ENCODE data around the gene TSHZ2. TPM values are rescaled to one million over a fixed set of nuclear protein-coding genes. Genes with fewer than 3 reads are reported as not detected.

TSHZ2 gene
- total RNA-seq, 1 donor from 2014 or later, result 33.1 TPM

DNA sequence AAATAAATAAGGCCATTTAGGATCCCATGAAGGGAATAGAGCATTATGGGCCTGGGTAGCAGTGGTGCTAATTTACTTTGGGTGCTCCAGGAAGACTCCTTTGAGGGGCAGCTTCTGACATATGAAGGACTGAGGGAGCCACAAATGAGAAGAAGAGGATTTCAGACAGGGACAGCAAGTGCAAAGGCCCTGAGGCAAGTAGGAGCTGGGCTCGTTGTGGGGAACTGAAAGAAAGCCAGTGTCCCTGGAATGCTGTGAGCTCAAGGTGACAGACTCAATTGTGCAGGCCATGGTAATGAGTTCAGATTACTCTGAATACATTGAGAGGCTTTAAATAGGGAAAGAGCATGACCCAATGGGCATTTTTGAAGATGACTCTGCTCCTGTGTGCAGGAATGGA is 307.6 kb downstream of the TSHZ2 start:
- no peak for DNase-seq (ENCODE audit: low spot score)
- no peak for ATAC-seq
- intact Hi-C loops (cut with DNase I), result no loop called here

DNA sequence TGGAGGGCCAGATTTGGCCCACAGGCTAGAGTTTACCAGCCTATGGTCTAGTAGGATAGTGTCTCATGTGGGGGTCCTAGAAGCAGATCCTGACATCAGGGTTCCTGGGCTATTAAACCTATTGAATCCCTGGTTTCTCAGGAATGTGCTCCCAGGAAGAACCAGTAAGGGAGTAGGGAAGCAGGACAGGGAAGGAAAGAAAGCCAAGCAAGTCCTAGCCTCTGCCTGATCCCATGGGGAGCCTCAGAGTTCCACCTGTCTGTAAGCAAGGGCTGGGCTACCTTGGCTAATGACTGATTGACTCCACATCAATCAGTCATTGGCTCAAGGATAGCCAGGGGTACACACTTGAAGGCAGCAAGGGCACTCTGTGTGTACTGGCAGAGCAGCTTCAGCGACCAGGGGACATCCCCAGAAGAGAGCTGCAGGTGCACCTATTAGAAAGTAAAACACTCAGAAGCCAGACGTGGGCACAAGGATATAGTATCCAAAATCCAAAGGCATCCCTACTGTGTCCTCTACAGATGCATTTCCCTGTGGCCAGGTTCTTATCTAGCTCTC is 309.5 kb downstream of the TSHZ2 start:
- ATAC-seq, result no peak
- DNase-seq (ENCODE audit: low spot score), result no peak
- intact Hi-C loops (cut with DNase I), result no loop called here

DNA sequence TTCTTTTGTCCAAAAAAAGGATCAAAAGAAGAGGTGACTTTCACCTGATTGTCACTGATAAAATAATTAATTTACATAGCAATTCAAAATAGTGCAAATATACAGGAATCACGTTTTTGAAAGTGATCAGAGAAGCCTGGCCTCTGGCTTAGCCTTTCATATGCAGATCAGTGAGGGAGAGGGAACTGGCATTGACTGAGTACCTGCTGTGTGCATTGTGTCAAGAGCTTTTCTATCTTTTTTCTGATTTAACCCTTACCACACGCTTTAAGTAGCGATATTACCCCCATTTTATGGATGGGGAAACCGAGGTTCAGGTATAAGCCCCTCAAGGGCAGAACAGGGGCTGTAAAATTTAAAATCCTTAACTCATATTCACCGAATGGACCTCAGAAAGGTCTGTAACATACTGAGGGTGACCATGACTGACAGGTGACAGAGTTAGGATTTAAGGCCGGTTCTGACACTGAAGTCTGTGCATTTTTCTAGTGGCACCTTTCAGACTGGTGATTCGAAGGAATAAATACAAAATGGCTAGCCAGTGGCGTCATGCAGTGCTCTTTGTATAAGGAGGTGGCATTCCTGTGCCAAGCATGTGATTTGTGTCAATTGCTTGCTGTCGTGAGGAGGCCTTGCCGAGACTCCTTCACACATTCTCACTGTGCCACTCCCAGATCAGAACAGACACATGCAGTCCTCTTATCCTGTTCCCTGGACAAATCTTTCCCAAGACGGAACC is 310.2 kb downstream of the TSHZ2 start:
- DNase-seq (ENCODE audit: low spot score) (no peak), ATAC-seq (no peak)
- intact Hi-C loops (cut with DNase I), result no loop called here

DNA sequence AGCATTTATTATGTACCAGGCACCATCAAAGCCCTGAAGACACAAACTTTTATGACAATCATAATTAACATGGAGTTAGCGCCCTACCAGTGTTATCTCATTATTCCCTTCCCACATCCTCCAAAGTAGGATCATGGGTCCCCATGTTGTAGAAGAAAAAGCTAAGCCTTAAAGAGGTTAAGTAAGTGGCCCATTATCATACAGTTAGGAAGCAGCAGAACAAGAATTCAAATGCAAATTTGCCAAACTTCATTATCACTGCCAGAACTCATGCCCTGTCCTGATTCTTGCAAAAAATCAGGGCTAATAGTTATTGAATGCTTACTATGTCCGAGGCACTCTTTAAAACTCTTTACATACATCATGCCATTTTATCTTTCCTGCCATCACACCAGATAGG is 310.9 kb downstream of the TSHZ2 start:
- intact Hi-C loops (cut with DNase I), result no loop called here
- no peak for ATAC-seq
- no peak for DNase-seq (ENCODE audit: low spot score)

DNA sequence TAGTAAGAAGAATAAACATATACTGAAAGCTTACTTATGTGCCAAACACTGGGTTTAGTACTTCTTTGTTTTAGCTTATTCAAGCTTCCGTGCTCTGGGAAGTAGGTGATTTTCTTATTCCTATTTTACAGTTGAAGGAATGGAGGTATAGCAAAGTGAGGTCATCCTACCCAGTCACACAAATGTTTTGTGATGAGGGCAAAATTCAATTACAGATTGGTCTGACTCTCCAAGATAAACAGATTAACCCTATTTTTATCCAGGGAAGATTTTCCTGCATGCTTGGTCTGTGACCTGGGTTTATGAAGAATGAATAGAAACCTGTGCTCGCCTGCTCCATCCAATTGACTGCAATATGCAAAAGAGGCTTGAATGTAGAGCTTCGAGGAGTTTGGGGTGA is 311.4 kb downstream of the TSHZ2 start:
- DNase-seq (ENCODE audit: low spot score) (no peak), ATAC-seq (no peak)

DNA sequence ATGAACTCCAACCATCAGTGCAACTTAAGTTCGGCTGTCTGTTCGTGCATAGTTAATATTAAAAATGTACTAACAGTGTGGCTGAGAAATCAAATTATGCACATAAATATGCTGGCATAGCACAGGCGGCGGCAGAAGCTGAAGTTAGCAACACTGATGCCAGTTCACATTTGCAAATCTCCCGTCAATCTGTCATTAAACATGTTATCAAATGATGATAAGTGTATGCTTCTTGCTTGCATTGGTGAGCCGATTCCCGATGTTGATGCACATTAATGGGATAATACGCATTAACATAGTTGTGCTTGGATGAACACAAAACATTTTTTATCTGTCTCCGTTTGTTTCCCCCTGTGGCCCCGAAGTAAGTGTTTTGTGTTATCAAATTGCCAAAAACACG is 312.1 kb downstream of the TSHZ2 start:
- intact Hi-C loops (cut with DNase I), result no loop called here
- DNase-seq (ENCODE audit: low spot score) (no peak), ATAC-seq (no peak)

More for the DNA sequence above, 311.4 kb downstream of the TSHZ2 start:
- intact Hi-C loops (cut with DNase I), result no loop called here

DNA sequence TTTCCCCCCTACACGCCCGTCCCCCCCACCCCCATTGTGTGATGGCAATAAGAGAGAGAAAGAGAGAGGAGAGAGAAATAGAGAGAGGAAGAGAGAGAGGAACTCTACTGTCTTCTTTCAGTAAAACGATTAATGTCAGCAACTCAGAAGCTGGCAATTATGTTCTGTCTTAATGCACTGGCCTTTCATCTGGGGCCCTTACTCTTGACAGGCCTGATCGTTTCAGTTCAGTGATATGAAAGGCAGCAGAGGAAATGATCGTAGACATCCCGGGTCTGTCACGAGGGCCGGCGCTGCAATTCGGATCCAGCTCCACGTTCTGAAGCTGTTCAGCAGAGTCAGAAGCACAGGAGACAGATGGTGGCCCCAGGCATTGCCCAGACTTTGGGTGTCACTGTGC is 312.5 kb downstream of the TSHZ2 start:
- intact Hi-C loops (cut with DNase I), result no loop called here
- DNase-seq (ENCODE audit: low spot score) (no peak), ATAC-seq (no peak)

DNA sequence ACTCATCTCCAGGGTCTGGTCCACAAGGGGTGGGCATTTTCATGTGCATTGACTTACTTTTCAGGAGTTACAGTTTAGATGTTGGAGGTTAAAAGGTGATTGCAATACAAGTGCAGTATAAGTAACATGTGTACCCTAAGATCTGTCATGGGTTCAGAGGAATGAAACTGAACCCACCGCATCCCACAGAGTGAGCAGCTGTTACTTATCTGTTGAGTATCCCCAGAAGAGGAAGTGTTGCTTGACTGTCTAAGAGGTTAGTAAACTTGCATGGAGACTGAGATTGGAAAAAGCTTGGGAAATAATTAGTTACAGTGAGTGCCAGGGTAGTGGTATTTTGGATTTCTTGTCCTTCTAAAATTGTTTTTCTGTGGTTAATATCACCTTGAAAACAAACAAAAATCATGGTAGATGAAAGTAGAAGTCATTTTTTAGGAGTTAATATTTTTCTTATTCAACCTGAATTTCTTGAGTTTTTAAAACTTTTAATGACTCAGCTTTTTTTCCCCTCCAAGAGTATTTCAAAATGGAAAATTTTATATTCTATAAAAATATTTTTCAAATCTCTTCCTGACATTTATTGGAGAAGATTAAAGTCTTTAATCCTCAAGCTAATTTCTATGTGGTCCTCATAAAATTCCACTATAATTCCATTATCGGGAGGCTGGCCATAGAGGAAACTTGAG is 315.3 kb downstream of the TSHZ2 start:
- intact Hi-C loops (cut with DNase I), result no loop called here
- no peak for ATAC-seq
- DNase-seq (ENCODE audit: low spot score), result no peak

DNA sequence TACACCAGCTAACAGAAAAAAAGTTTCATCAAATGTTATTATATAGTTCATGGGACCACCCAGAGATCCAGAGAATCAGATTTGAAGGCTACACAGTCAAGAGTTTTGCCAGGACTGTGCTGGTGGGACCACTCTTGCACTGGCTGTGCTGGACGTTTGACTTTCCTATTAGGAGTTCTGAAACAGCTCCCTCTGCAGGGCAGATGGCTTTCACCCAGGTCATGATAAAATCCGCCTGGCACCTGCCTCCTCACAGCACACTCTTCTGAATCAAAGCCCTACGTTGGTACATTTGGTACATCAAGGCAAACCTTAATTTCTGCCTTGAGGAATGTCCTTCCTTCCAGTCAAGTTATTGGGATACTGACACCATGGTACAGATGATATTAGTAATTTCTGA is 319.4 kb downstream of the TSHZ2 start:
- no peak for ATAC-seq
- DNase-seq (ENCODE audit: low spot score), result no peak
- intact Hi-C loops (cut with DNase I), result loop anchor here (5.0 kb wide), 1 partner anchor 1504 kb away; no protein-coding TSS in a partner anchor

DNA sequence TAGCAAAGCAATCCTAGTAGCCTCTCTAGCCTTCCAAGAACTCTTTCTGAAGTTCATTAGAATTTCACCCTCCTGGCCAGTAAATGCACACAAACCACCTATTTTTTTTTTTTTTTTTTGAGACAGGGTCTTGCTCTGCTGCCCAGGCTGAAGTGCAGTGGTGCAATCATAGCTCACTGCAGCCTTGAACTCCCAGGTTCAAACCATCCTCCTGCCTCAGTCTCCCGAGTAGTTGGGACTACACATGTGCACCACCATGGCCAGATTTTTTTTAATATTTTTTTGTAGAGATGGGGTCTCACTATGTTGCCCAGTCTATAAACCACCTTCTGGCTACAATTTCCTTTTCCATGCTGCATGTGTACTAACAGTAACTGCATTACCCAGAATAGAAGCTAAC is 320.2 kb downstream of the TSHZ2 start:
- DNase-seq (ENCODE audit: low spot score) (no peak), ATAC-seq (no peak)
- intact Hi-C loops (cut with DNase I), result loop anchor here (5.0 kb wide), 1 partner anchor 1505 kb away; no protein-coding TSS in a partner anchor

DNA sequence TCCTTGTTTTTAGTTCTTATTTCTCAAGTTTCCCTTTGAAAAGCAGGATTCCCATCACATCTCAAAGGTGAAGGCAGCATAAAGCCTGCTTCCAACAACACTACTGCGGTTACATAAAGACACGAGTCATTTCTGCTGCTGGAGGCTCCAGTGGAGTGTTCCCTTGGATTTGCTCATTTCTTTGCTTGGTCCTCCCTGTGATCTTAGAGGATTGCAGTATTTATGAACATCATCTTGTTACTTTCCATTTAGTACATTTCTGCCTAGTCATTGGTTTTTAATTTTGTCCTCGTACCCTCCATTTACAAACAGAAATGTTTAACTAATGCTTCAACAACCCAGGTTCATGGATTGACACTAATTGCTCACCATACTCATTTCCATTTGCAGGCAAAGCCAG is 322.6 kb downstream of the TSHZ2 start:
- no peak for DNase-seq (ENCODE audit: low spot score)
- intact Hi-C loops (cut with DNase I), result loop anchor here (5.0 kb wide), 1 partner anchor 1508 kb away; no protein-coding TSS in a partner anchor
- ATAC-seq, result no peak

DNA sequence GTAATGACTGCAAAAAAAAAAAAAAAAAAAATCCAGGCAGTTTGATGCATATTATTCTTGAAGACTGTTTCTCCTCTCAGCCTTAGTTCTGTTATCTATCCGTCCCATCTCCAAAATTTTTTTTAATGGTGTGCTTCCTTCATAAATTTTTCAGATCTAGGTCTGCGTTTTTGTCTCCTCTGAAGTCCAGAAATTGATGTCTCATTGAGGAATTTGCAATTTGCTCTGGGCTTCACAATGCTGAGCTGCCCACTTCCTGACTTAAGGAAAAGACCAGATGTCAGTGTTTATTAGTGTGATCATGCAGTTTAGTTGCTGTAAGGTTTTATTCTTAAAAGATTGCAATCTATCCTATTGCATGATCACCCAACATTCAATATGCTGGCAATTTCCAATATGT is 323.9 kb downstream of the TSHZ2 start:
- intact Hi-C loops (cut with DNase I), result no loop called here
- ATAC-seq (no peak), DNase-seq (ENCODE audit: low spot score) (no peak)

DNA sequence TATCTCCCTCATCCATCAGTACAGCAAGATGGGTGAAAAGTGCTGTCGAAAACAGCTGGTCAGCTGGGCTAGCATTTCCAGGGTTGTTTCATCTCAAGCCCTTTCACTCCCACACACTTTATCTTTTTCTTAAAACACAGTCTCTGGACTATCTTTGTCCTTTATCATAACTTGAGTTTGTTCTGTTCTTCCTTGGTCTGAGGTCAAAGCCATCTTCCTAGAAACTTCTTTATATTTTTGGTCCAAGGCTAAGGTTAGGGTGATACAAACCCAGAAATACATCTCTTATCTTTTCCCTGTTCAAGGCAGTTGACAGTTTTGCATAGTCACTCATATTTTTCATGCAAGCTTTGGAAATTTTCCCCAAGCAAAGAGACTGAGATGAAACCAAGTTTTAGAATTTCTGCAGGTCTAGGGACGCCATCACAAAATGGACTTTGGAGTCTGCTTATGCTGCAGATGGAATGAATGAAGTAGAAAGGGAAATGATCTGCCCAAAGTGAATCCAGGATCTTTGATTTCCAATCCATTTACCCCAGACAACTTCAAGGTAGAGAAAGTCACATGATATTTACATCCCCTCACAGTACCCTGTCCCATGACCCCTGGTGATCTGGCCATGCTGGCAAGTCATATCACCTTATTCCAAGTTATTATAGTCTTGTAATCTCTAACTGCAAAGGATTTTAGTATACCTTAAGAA is 324.4 kb downstream of the TSHZ2 start:
- ATAC-seq (no peak), DNase-seq (ENCODE audit: low spot score) (no peak)
- intact Hi-C loops (cut with DNase I), result no loop called here

DNA sequence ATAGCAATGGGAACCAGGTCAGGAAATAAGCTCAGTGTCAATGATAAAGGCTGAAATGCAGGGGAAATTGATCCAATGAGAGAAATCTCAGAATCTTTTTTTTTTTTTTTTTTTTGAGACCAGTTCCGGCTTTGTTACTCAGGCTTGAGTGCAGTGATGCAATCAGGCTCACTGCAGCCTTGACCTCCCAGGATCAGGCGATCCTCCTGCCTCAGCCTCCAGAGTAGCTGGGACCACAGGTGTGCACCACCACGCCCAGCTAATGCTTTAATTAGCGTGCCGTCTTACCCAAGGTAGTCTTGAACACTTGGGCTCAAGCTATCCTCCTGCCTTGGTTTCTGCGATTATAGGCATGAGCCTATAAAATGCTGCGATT is 325.0 kb downstream of the TSHZ2 start:
- ATAC-seq, result no peak
- intact Hi-C loops (cut with DNase I), result no loop called here
- DNase-seq (ENCODE audit: low spot score), result no peak

DNA sequence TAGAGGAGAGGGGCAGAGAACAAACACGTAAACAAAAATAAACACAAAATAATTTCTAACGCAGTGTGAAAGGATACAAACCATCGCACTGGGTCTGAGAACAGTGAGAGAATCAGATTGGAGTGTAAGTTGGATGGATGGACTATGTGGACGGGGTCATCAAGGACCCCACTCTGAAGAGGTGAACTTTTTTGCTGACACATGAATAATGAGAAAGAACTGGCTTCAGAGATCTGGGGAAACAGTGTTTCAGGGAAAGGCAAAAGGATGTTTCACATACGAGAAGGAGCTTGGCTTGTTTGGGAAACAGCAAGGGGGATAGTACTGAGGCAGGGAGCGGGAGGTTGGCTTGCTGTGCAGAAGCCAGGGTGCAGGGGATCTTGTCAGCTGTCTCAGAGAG is 326.1 kb downstream of the TSHZ2 start:
- ATAC-seq (no peak), DNase-seq (ENCODE audit: low spot score) (no peak)
- intact Hi-C loops (cut with DNase I), result no loop called here

DNA sequence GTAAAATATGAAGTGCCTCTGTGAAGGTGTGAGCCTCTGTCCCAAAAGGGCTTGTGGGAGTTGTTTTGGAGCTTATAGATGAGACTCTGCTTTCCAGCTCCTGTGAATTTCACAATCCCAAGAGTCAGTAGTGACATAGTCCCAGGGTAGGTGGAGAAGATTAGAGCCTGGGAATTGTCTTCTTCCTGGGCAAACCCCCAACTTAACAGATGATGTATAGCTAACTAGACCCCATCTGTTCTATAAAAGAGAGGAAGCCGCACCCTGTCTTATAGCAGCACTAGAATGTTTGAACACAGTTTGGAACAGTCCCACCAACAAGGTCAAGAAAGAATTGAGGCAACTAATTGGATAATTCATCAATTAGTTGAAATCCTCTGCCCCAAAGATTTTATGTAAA is 326.8 kb downstream of the TSHZ2 start:
- intact Hi-C loops (cut with DNase I), result no loop called here
- ATAC-seq, result no peak
- DNase-seq (ENCODE audit: low spot score), result no peak

DNA sequence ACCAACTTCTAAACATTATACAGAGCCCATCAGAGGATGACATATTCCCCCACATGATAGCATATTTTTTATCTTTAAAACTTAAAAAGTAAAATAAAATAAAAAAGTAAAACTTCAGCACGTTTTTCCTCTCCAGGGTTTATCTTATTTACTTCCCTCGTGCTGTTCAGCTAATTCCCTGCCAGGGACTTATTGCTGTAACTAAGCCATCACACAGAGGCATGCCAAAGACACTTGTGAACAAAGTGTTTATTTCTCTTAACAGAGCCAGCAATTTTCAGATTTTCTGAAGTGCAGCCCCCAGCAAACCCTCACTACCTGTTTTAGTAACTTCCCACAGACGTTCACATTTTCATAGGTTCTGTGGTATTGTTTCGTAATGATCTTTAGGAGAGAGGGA is 327.7 kb downstream of the TSHZ2 start:
- ATAC-seq, result no peak
- intact Hi-C loops (cut with DNase I), result no loop called here
- no peak for DNase-seq (ENCODE audit: low spot score)

DNA sequence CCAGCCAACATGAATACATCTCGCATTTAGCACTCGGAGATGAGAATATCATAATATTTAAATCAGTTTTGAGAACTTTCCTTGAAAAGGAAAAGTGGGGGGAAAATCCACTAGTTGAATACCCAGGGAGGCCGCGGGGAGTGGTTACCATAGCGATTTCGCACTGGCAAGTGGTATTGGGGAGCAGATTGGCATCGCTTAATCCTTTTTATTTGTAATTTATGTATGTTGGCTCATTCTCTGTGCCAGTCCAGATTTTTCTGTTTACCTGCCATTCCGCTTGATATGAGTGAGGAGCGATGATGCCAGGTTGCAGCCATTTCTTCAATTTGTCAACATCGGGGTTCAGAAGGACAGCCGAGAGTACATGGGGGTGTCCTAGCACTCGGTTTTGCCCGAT is 329.7 kb downstream of the TSHZ2 start:
- intact Hi-C loops (cut with DNase I), result no loop called here
- ATAC-seq, result no peak
- no peak for DNase-seq (ENCODE audit: low spot score)

DNA sequence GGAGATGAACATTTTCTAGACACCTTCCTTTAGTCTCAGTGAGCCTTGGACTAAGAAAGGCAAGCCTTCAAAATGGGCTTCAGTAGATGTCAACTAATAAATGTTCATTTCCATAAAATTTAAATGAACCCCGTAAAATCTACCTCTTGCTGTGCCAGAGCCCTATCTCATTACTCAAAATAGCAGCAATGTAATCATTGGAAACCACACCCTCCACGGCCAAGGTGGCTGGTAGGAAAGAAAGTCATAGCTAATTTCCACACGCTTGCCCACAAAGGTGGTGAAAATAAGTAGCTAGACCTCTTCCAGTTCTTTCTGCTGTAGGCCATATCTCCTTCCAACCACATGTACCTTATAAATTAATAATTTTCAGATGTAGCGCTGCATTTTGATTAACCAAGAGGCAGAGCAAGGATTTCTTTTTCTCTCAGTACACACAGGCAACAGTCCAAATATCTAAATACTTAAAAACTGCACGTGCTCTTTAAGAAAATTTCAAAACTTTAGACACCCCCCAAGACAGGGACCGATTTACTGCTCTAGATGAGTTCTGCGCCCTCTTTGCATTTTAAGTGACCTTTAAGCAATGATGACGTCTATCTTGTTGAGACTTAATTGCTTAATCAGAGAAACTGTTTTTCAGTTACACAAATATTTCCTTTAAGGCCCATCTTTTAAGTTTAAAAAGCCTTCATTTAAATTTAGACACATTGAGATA is 330.7 kb downstream of the TSHZ2 start:
- intact Hi-C loops (cut with DNase I), result no loop called here
- ATAC-seq, result no peak
- DNase-seq (ENCODE audit: low spot score), result no peak
